ENCODE results near the gene CLEC2B.

Gene CLEC2B

DNA sequence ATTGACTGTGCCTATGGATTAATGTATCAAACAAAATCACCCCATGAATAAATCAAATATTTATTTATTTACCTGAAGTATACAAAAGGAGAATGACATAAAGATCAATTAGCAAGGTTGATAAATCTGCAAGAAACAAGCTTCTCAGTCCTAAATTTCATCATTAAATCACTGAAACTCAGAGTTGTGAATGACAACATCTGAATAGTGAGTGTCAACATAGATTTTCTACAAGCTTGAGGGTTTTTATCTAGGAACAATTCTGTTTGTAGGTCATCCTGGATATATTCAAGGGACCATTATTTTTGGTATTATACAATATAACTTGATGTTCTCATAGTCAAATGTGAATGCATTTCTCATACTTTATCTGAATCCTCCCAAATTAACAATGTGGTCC lies 59.3 kb downstream of the CLEC2B start:
- no peak for DNase-seq

DNA sequence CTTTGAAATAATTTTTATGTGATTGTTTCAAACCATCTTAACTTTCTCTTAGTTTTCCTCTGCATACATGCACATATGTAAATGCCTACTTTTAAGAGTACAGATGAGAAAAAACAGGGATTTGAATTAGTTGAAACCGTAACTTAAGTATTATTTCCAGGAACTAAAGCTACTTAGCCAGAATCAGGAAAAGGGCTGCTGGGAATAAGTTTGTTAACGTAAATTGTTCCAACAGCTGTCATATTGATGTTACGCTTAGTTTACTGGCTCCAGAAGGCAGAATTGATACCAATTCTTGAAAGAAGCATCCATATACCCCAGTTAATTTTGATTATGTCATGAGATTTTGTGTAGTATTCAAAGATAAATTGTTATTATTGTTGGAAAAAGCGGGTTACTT lies 59.8 kb downstream of the CLEC2B start:
- no peak for DNase-seq

DNA sequence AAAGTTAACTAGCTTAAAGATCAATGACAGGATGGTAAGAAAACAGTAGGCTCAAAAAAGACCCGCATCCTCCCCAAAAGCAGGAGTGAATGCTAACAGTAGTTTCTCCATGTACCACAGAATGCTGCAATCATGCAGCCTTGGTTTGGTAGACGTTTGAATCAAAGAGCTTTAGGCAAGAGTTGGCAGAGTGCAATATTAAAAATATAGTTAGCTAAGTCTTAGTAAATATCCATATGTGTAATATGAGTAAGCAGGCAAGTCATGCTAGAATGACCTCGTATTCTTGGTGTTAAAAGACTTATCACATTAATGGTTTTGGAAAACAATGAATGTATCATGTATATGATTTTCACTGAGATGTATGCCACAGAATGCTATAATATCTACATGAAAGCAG lies 60.6 kb downstream of the CLEC2B start:
- DNase-seq = no peak

DNA sequence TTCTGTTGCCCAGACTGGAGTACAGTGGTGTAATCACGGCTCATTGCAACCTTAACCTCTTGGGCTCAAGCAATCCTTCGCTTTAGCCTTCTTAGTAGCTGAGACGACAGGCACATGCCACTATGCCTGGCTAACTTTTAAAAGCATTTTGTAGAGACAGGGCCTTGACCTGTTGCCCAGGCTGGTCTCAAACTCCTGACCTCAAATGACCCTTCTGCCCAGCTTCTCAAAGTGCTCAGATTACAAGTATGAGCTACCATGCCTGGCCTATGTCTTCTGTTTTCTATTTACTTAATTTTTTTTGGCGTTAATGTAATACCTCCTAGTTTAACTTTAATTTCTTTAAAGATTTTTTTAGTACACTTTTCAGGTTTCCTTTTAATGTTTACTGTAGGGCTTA lies 62.4 kb downstream of the CLEC2B start:
- DNase-seq = no peak

DNA sequence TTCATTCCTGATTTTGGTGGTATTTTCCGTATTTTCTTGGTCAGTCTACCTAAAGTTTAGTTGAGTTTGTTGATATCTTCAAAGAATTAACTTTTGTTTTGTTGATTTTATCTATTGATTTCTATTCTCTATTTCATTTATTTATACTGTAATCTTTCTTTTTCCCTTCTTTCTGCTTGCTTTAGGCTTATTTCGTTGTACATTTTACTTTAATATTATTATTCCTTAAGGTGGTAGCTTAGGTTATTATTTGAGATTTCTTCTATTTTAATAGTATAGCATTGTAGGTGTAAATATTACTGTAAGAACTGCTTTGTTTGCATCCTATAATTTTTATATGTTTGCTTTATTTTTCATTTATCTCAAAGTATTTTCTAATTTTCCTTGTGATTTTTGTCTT lies 63.3 kb downstream of the CLEC2B start:
- no peak for DNase-seq

Measured in amygdala (tissue), 56 donors.